BLaER1 (cell line): ENCODE measurements around the gene RFPL1.

Experiments
- H3K27ac ChIP-seq: shearing (Covaris generic); formaldehyde crosslinking; 2 replicates; pipeline ENCODE4 v1.8.1; 2022
- H3K27me3 ChIP-seq: shearing (Covaris generic); formaldehyde crosslinking; 2 replicates; pipeline ENCODE4 v1.8.1; 2022
- H3K36me3 ChIP-seq: shearing (Covaris generic); formaldehyde crosslinking; 2 replicates; pipeline ENCODE4 v1.8.1; 2022
- H3K4me1 ChIP-seq: shearing (Covaris generic); formaldehyde crosslinking; 2 replicates; pipeline ENCODE4 v1.8.1; 2022
- H3K4me2 ChIP-seq: shearing (Covaris generic); formaldehyde crosslinking; 2 replicates; pipeline ENCODE4 v1.8.1; 2022
- H3K4me3 ChIP-seq: shearing (Covaris generic); formaldehyde crosslinking; 2 replicates; pipeline ENCODE4 v1.8.1; 2022
- H3K9ac ChIP-seq: shearing (Covaris generic); formaldehyde crosslinking; 2 replicates; pipeline ENCODE4 v1.8.1; 2022
- H3K9me3 ChIP-seq: shearing (Covaris generic); formaldehyde crosslinking; 2 replicates; pipeline ENCODE4 v1.8.1; 2022
- H4K20me1 ChIP-seq: shearing (Covaris generic); formaldehyde crosslinking; 2 replicates; pipeline ENCODE4 v1.8.1; 2022
- Cebpa-rat ChIP-seq: shearing (Covaris generic); IDR thresholded peaks from 2 replicates; pipeline ENCODE4 v1.8.1; 2022

Gene RFPL1

DNA sequence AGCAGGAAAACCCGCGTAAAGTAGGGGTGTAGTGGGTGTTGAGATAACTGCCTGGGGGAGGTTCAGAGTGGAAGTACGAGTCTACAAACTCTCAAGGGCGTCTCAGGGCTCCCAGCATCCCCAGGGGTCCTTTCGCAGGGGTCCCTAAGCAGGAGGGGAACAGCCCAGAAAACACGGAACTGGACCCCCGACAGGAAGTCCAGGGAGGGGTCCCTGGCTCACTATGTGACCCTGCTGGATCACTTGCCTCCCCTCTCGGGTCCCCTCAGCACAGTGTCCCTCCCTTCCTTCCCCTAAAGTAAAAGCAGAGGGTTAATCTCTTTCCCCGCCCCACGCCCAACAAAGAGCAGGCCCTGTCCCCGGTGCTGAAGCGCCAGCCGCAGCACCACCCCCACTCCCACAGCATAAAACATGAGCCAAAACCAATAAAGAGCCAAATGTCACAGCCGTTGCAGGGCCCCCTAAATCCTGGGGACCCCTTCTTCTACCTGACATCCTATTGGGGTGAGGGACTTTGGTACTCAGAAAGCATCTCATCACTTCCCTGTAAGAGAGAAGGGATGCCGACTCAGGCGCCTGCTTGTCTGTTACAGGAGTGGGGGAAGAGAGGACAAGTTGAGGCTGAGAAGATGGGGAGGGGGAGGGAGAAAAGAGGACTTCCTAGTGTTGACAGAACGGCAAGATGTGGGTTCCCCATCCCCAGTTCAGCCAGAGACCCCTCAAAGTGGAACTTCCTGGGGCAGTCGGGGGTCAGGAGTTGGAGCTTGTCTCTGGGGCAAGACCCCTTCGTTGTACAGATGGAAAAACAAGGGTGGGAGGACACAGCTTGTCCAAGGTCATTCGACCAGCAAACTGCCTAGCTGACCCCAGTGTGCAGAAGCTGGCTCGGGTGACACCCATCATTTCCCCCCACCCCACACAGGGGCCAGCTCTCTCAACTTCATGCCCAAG is 40.2 kb downstream of the RFPL1 start:
- H4K20me1 ChIP-seq, result peaks cover 28% of the 10 kb centered on the region
- H3K9me3 ChIP-seq, result peaks cover 14% of the 10 kb centered on the region; the same call in 1 of the 2 replicates
- peaks cover 20% of the 10 kb centered on the region for H3K27me3 ChIP-seq
- H3K4me3 ChIP-seq, result no peak overlapping the region
- H3K36me3 ChIP-seq, result no peaks in the 10 kb centered on the region
- TF ChIP-seq Cebpa-rat, result no peak
- no peak overlapping the region for H3K9ac ChIP-seq
- H3K4me1 ChIP-seq, result peaks cover 30% of the 10 kb centered on the region
- peak overlapping the region; percentile 52 for H3K4me2 ChIP-seq
- no peak overlapping the region for H3K27ac ChIP-seq

DNA sequence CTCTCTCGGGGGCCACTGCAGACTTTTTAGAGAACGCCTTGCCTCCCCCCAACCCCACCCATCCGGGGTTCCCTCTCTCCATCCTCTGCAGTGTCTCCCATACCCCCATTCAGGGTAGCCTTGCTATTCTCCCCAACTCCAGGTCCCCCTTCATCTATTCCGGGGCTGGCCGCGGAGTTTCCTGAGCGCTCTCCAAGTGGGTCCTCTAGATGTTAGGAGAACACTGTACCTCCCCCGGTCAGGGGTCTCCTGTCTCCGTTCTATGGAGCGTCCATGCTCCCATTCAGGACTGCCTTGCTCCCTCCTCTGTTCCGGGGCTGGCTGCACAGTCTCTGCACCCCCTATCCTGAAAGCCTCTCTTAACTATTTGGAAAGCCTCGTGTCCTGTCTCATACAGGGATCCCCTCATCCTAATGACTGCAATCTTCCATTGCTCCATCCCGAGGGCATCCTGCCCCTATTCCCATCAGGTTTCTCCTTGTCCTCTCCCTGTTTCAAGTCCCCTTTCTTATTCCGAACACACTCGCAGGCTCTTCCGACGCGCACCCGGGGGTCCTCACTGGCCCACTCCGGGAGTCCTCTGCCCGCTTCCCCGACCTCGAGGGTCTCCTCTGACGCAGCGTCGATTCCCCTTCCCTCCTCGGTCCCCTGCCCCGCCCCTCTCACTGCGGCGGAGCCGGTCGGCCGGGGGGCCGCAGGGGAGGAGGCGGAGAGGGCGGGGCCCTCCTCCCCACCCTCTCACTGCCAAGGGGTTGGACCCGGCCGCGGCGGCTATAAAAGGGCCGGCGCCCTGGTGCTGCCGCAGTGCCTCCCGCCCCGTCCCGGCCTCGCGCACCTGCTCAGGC is 41.3 kb downstream of the RFPL1 start, which contains the start of gene NEFH:
TSS of gene NEFH (plus strand) at position 802 of the 845 bp plus-strand sequence. CDS start 45 bp downstream, outside the sequence.
- peaks cover 20% of the 10 kb centered on the region for H3K27me3 ChIP-seq
- peaks cover 28% of the 10 kb centered on the region for H4K20me1 ChIP-seq
- no peak for TF ChIP-seq Cebpa-rat
- H3K36me3 ChIP-seq, result no peaks in the 10 kb centered on the region
- no peak within 1 kb of the TSS for H3K9ac ChIP-seq
- H3K27ac ChIP-seq, result no peak within 1 kb of the TSS
- peaks cover 35% of the 10 kb centered on the region for H3K4me1 ChIP-seq
- peaks cover 14% of the 10 kb centered on the region; the same call in 1 of the 2 replicates for H3K9me3 ChIP-seq
- no peak within 1 kb of the TSS for H3K4me2 ChIP-seq
- no peak within 1 kb of the TSS for H3K4me3 ChIP-seq

DNA sequence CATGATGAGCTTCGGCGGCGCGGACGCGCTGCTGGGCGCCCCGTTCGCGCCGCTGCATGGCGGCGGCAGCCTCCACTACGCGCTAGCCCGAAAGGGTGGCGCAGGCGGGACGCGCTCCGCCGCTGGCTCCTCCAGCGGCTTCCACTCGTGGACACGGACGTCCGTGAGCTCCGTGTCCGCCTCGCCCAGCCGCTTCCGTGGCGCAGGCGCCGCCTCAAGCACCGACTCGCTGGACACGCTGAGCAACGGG is 41.8 kb downstream of the RFPL1 start:
- Histone ChIP-seq H4K20me1 (peaks cover 28% of the 10 kb centered on the region), H3K36me3 (no peaks in the 10 kb centered on the region), H3K4me3 (no peak overlapping the region), H3K9ac (no peak overlapping the region), H3K4me2 (no peak overlapping the region), H3K4me1 (peaks cover 32% of the 10 kb centered on the region), H3K27ac (no peak overlapping the region), H3K27me3 (peaks cover 20% of the 10 kb centered on the region), H3K9me3 (peaks cover 14% of the 10 kb centered on the region; the same call in 1 of the 2 replicates)
- no peak for TF ChIP-seq Cebpa-rat

DNA sequence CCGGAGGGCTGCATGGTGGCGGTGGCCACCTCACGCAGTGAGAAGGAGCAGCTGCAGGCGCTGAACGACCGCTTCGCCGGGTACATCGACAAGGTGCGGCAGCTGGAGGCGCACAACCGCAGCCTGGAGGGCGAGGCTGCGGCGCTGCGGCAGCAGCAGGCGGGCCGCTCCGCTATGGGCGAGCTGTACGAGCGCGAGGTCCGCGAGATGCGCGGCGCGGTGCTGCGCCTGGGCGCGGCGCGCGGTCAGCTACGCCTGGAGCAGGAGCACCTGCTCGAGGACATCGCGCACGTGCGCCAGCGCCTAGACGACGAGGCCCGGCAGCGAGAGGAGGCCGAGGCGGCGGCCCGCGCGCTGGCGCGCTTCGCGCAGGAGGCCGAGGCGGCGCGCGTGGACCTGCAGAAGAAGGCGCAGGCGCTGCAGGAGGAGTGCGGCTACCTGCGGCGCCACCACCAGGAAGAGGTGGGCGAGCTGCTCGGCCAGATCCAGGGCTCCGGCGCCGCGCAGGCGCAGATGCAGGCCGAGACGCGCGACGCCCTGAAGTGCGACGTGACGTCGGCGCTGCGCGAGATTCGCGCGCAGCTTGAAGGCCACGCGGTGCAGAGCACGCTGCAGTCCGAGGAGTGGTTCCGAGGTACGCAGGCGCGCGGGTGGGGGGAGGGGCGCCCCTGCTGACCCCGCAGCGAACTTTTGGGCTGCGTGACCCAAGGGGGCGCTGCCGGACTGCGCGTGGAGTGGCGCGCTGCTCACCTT is 42.3 kb downstream of the RFPL1 start:
- Histone ChIP-seq H4K20me1 (peaks cover 28% of the 10 kb centered on the region), H3K9ac (no peak overlapping the region), H3K36me3 (no peaks in the 10 kb centered on the region), H3K4me2 (no peak overlapping the region), H3K4me1 (peaks cover 27% of the 10 kb centered on the region), H3K27ac (no peak overlapping the region), H3K4me3 (no peak overlapping the region), H3K27me3 (peaks cover 20% of the 10 kb centered on the region), H3K9me3 (peaks cover 14% of the 10 kb centered on the region; the same call in 1 of the 2 replicates)
- TF ChIP-seq Cebpa-rat, result no peak

DNA sequence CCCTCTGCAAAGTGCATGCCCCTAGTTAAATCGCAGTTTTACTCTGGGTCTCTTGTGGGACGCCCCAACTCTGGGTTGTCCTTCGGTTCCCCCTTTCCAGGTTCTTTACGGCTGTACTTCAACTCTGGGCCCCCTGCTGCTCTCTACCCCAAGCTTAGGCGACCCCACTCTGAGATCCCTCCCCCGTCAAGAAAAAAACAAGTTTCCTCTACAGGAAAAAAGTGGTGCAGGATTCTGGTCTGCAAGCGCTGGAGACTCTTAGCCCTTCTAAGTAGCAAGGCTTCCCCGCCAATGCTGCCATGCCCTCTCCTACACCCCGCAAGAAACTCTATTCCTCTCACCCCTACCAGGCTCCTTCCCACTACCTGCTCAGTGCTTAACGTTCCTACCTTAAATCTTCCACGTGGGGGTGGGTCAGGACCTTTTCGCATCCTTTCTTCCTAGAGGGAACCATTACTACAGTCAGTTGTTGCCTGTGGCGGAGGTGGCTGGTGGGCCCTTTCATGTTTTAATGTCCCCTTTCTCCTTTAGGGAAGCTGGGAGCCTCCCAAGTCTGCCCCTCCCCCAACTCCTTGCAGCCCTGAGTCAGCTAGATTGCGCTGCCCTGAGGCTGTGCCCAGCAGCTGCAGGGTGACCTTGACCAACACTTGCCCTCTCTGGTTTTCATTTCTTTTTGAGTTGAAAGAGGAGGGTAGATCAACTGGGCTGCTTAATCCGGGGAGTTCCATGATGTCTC is 43.0 kb downstream of the RFPL1 start:
- Histone ChIP-seq H3K4me1 (peaks cover 19% of the 10 kb centered on the region), H3K36me3 (no peaks in the 10 kb centered on the region), H3K27me3 (peaks cover 20% of the 10 kb centered on the region)

DNA sequence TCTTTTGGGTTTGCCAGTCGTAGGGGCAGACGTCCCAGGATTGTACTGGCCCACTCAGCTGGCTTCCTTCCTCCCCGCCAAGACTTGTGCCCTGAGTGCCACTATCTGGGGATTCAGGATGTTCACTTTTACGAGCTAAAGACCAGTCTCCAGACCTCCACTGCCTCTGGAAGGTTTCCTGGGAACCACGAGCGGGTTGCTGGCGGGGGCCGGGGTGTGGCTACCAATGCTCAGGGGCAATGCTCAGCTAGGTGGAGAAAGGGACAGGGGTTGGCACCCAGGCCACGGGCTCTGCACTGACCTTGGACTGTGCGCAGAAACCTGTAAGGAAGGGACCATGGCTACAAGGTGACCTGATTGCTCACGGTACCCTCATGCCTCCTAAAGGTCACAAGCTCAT is 43.9 kb downstream of the RFPL1 start:
- H3K9ac ChIP-seq, result no peak overlapping the region
- H4K20me1 ChIP-seq, result peaks cover 20% of the 10 kb centered on the region; the same call in 1 of the 2 replicates
- no peak overlapping the region for H3K27ac ChIP-seq
- H3K36me3 ChIP-seq, result no peaks in the 10 kb centered on the region
- H3K4me1 ChIP-seq, result peaks cover 23% of the 10 kb centered on the region
- H3K27me3 ChIP-seq, result peaks cover 20% of the 10 kb centered on the region
- H3K4me2 ChIP-seq, result no peak overlapping the region
- H3K4me3 ChIP-seq, result no peak overlapping the region
- TF ChIP-seq Cebpa-rat, result no peak
- H3K9me3 ChIP-seq, result peaks cover 14% of the 10 kb centered on the region; the same call in 1 of the 2 replicates

More for the DNA sequence above, 43.0 kb downstream of the RFPL1 start:
- peaks cover 14% of the 10 kb centered on the region; the same call in 1 of the 2 replicates for H3K9me3 ChIP-seq
- H3K27ac ChIP-seq, result no peak overlapping the region
- H3K9ac ChIP-seq, result no peak overlapping the region
- TF ChIP-seq Cebpa-rat, result no peak
- no peak overlapping the region for H3K4me3 ChIP-seq
- H3K4me2 ChIP-seq, result no peak overlapping the region
- peaks cover 21% of the 10 kb centered on the region for H4K20me1 ChIP-seq

DNA sequence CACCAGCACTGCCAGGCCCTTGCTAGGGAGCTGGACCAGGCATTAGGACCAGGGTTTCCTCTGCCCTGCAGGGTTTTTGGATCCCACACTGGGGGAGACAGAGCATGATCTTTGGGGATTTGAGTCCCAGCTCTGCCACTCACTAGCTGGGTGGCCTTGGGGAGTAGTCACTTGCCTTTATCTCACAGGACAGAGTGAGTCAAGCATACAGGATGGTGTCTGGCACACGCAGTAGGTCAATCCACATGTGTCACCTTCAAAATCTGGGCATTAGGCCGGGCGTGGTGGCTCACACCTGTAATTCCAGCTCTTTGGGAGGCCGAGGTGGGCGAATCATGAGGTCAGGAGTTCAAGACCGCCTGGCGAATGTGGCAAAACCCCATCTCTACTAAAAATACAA is 44.3 kb downstream of the RFPL1 start:
- Histone ChIP-seq H3K27me3 (peaks cover 20% of the 10 kb centered on the region), H3K9ac (no peak overlapping the region), H3K9me3 (peaks cover 14% of the 10 kb centered on the region; the same call in 1 of the 2 replicates), H4K20me1 (peaks cover 17% of the 10 kb centered on the region; the same call in 1 of the 2 replicates), H3K4me2 (no peak overlapping the region), H3K4me3 (no peak overlapping the region), H3K27ac (no peak overlapping the region), H3K36me3 (no peaks in the 10 kb centered on the region), H3K4me1 (peaks cover 24% of the 10 kb centered on the region)
- no peak for TF ChIP-seq Cebpa-rat

DNA sequence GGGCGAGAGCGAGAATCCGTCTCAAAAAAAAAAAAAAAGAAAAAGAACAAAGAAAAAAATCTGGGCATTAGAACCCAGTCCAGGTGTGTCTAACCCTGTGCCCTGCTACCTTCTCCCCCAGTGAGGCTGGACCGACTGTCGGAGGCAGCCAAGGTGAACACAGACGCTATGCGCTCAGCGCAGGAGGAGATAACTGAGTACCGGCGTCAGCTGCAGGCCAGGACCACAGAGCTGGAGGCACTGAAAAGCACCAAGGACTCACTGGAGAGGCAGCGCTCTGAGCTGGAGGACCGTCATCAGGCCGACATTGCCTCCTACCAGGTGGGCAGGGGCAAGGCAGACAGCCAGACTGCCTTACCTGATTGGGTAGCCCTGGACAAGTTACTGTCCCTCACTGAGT is 44.9 kb downstream of the RFPL1 start:
- TF ChIP-seq Cebpa-rat, result no peak
- Histone ChIP-seq H4K20me1 (peaks cover 12% of the 10 kb centered on the region; the same call in 1 of the 2 replicates), H3K4me3 (no peak overlapping the region), H3K27ac (no peak overlapping the region), H3K9ac (no peak overlapping the region), H3K36me3 (no peaks in the 10 kb centered on the region), H3K9me3 (peaks cover 14% of the 10 kb centered on the region; the same call in 1 of the 2 replicates), H3K4me1 (peaks cover 20% of the 10 kb centered on the region), H3K4me2 (no peak overlapping the region), H3K27me3 (peaks cover 20% of the 10 kb centered on the region)
